ENCODE results near the gene OR5AP2.
"Not testable (repeated sequence)": the region's sequence is repeated elsewhere in the genome, so short reads cannot be mapped to it uniquely, and the experiment has no call there.

Gene OR5AP2

GRCh38 chr11:56642339-56642738 is at the start of gene OR5AP2:
TSS of gene OR5AP2 (minus strand) at chr11:56642439. CDS start at chr11:56642439, 0 bp downstream.
- no peak for DNase-seq

DNA sequence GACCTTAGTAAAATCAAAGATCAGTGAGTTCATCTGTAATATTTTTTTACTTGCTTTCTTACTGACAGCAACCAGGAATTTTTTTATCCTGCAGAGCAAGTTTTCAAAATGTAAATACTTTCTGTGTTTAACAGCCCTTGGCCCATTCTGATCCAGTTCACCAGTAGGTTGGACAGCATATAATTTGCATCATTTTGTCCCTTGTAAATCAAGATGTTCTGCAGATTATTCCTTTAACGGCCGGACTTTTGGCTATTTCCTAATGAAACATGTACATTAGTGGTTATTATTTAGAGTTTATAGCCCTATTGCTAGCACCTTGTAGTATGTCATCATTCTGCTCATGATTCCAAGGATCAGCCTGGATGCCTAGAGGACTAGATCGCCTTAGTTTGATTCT is 48.9 kb upstream of the OR5AP2 start:
- DNase-seq: not testable (repeated sequence)

DNA sequence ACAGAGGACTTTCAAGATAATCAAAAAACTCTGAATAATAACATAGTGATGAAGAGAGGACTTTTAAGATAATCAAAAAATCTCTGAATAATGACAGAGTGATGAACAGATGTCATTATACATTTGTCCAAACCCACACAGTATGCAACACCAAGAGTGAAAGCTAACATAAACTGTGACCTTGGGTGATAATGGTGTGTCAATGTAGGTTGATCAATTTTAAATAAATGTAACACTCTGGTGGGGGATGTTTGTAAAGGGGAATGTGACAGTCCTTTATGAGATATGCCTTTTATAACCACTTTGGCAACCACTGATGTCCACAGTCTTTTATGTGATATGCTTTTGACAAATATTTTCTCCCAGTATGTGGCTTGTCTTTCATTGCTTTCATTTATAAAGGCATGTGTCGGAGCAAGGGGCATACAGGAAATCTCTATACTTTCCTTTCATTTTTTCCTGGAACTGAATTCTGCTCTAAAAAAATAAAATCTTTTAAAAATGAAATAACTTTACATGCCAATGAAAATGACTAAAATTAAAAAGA is 46.4 kb upstream of the OR5AP2 start:
- no peak for DNase-seq

DNA sequence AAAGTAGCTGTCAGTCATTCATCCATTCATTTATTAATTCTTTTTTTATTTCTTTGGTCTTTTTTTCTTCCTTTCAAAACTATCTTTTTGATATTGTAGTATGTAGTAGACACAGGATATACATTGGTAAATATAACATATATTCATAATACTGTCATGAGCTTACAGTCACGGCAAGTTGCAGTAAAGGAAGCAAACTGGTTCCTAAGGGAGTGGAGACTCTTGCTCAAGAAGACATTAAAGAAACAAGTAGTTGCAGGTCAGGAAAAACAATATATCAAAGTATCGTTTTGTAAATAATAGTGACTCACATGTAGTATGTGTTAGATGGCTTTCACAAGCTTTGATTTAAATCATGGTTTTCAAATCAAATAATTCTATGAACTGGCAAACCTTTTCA is 28.7 kb upstream of the OR5AP2 start:
- DNase-seq: no peak

- DNase-seq: no peak
Observed at GRCh38 chr11:56663386-56663785, 21.1 kb upstream of the OR5AP2 start, which contains the start of gene OR5AR1. TSS of gene OR5AR1 (plus strand) at chr11:56663686. CDS start at chr11:56663686, 0 bp downstream.

- DNase-seq: no peak
Observed at GRCh38 chr11:56659755-56660154, 17.5 kb upstream of the OR5AP2 start.

GRCh38 chr11:56637500-56637899 is 4.7 kb downstream of the OR5AP2 start:
- no peak for DNase-seq

GRCh38 chr11:56636861-56637260 is 5.4 kb downstream of the OR5AP2 start:
- no peak for DNase-seq

DNA sequence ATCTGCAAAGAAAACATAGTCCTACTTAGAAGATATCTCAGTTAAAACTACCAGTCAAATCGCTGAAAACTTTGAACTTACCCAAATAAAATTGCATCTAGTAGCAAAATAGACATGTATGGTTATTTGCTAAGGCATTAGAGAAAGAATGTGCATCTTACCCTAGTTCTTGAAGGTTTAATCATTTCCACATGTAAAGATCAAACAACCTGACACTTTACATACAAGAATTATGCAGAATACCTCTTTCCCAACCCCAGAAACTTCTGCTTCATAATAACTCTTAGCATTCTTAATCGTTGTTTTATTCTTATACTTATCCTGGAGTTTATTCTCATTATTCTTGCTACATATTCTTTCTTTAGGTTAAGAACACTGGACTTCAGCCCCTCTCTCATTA is 9.9 kb downstream of the OR5AP2 start:
- DNase-seq: no peak

GRCh38 chr11:56625946-56626345 is 16.3 kb downstream of the OR5AP2 start:
- DNase-seq: no peak

DNA sequence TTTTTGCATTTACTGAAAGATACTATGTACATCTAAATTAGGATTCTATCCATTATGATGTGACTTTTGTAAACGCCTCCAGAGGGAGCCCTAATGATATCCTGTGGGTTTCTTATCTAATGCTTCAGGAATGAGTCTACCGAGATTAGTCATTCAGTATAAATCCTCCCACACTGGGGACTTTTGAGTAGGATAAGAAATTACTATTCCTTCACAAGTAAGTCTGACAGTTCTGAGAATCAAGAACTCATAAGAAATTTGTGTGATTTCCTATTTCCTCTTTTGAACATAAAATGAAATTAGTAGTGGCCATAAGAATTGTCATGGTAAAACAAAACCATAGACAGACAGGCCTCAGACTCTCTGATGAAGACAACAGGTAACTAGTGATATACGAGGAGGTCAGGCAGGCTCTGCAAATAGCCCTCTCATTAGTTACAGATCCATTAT is 17.6 kb downstream of the OR5AP2 start:
- DNase-seq: no peak

GRCh38 chr11:56611174-56611573 is 31.1 kb downstream of the OR5AP2 start:
- no peak for DNase-seq

GRCh38 chr11:56592088-56592717 is 50.0 kb downstream of the OR5AP2 start:
- not testable (repeated sequence) for DNase-seq

All from stimulated activated CD4-positive, alpha-beta T cell treated with anti-CD3 and anti-CD28 coated beads, Interleukin-4, amount 100 ng/mL, for 1 hour (primary cell).